H1 (cell line): ENCODE data around the gene GTF2A1. TPM values are rescaled to one million over a fixed set of nuclear protein-coding genes. Genes with fewer than 3 reads are reported as not detected.

ENCODE experiments used
- CTCF ChIA-PET: fragments of 300-600 bp; sonication (Branson Sonifier 250); formaldehyde crosslinking; loops from one replicate; lab custom pipeline; 2021; ENCODE audit not compliant: partially characterized antibody; lab: Charles Lee
- POLR2A ChIA-PET: fragments of 300-600 bp; sonication (Branson Sonifier 250); formaldehyde crosslinking; loops from one replicate; lab custom pipeline; 2021; ENCODE audit warnings: inconsistent platforms; ENCODE audit not compliant: partially characterized antibody; lab: Charles Lee
- DNase-seq, 2 experiments: peaks; one replicate each; pipeline versions ENCODE4 v3.0.0 to v3.0.0-alpha.2; 2010 to 2022; ENCODE audit warnings: low spot score in 2 of 2, low read depth in 1 of 2, mixed read lengths in 1 of 2
- FAIRE-seq: peaks from 2 replicates; lab custom pipeline; 2011; peaks lifted over from hg19 to GRCh38; lab: Jason Lieb, UNC
- H2AFZ ChIP-seq: 2 replicates; pipeline ENCODE4 v1.8.1; 2012; ENCODE audit warnings: low read length, inconsistent platforms
- H2AK5ac ChIP-seq: 2 replicates; pipeline ENCODE4 v1.6.1; 2013; ENCODE audit warnings: low read depth, low read length
- H2BK120ac ChIP-seq: replicated peaks from 2 replicates; pipeline ENCODE3; 2013; ENCODE audit warnings: low read depth, low read length, inconsistent platforms
- H2BK12ac ChIP-seq: 2 replicates; pipeline ENCODE4 v1.6.1; 2013; ENCODE audit warnings: low read depth, low read length
- H2BK15ac ChIP-seq: 2 replicates; pipeline ENCODE4 v1.6.1; 2013; ENCODE audit warnings: low read length
- H2BK20ac ChIP-seq: 2 replicates; pipeline ENCODE4 v1.6.1; 2013; ENCODE audit warnings: low read length
- H2BK5ac ChIP-seq: 2 replicates; pipeline ENCODE4 v1.6.1; 2013; ENCODE audit warnings: low read depth, low read length
- H3K14ac ChIP-seq: 2 replicates; pipeline ENCODE4 v1.6.1; 2013; ENCODE audit warnings: inconsistent platforms; ENCODE audit not compliant: insufficient read length
- H3K18ac ChIP-seq: 2 replicates; pipeline ENCODE4 v1.6.1; 2013; ENCODE audit warnings: low read length; ENCODE audit errors: extremely low read depth
- H3K23ac ChIP-seq: 2 replicates; pipeline ENCODE4 v1.6.1; 2013; ENCODE audit warnings: inconsistent platforms; ENCODE audit not compliant: insufficient read length
- H3K23me2 ChIP-seq: 2 replicates; pipeline ENCODE4 v1.6.1; 2013; ENCODE audit warnings: low read depth, low read length
- H3K27ac ChIP-seq: 2 replicates; pipeline ENCODE4 v1.6.1; 2011; ENCODE audit warnings: low read depth, low read length, inconsistent platforms
- H3K27me3 ChIP-seq, 4 experiments: replicated peaks in 1 of 4; 1 replicate in 1 of 4; 2 replicates in 3 of 4; pipeline versions ENCODE4 v1.6.1 to v1.8.1; 2011 to 2013; ENCODE audit warnings: low read length in 3 of 4, mild to moderate bottlenecking in 3 of 4, inconsistent platforms in 2 of 4, mixed read lengths in 2 of 4, moderate library complexity in 1 of 4; ENCODE audit not compliant: control insufficient read depth in 3 of 4, insufficient read depth in 3 of 4; ENCODE audit errors: extremely low read depth in 1 of 4
- H3K36me3 ChIP-seq, 4 experiments: 2 replicates each; pipeline versions ENCODE4 v1.6.1 to v1.8.1; 2011 to 2013; ENCODE audit warnings: mild to moderate bottlenecking in 4 of 4, low read length in 3 of 4, moderate library complexity in 2 of 4, control low read depth in 1 of 4, inconsistent platforms in 1 of 4; ENCODE audit not compliant: insufficient read depth in 4 of 4, control insufficient read depth in 2 of 4
- H3K4ac ChIP-seq: replicated peaks from 2 replicates; pipeline ENCODE3; 2013; ENCODE audit warnings: low read length, low read depth, mixed read lengths, inconsistent platforms; ENCODE audit not compliant: insufficient read length
- H3K4me1 ChIP-seq, 4 experiments: replicated peaks in 1 of 4; 1 replicate in 1 of 4; 2 replicates in 3 of 4; pipeline versions ENCODE4 v1.6.1 to v1.8.1; 2011 to 2013; ENCODE audit warnings: low read length in 3 of 4, inconsistent platforms in 2 of 4, mixed read lengths in 1 of 4; ENCODE audit not compliant: insufficient read depth in 4 of 4, control insufficient read depth in 3 of 4
- H3K4me2 ChIP-seq, 2 experiments: 2 replicates each; pipeline versions ENCODE4 v1.6.1 to v1.8.1; 2011 to 2013; ENCODE audit warnings: low read depth in 2 of 2, low read length in 2 of 2, control low read depth in 1 of 2, inconsistent platforms in 1 of 2, mild to moderate bottlenecking in 1 of 2; ENCODE audit not compliant: insufficient read depth in 1 of 2
- H3K4me3 ChIP-seq, 4 experiments: fragments of 200-600, 300-600 bp in 1 of 4; sonication (generic), shearing (Covaris generic), sonication (Bioruptor Twin) in 1 of 4; 2 replicates each; pipeline versions ENCODE4 v1.5.1 to v1.8.1; 2011 to 2016; ENCODE audit warnings: low read length in 4 of 4, low read depth in 3 of 4, control low read depth in 2 of 4, inconsistent platforms in 2 of 4, mild to moderate bottlenecking in 2 of 4, mixed read lengths in 1 of 4, moderate library complexity in 1 of 4; ENCODE audit not compliant: insufficient read depth in 2 of 4; ENCODE audit errors: extremely low read depth in 1 of 4
- H3K56ac ChIP-seq: replicated peaks from 2 replicates; pipeline ENCODE3; 2013; ENCODE audit warnings: low read depth, mild to moderate bottlenecking, mixed read lengths, low read length, inconsistent platforms; ENCODE audit not compliant: insufficient read length
- H3K79me1 ChIP-seq: 2 replicates; pipeline ENCODE4 v1.6.1; 2013; ENCODE audit warnings: low read depth, low read length, control low read depth
- H3K79me2 ChIP-seq, 2 experiments: 2 replicates each; pipeline versions ENCODE4 v1.6.1 to v1.8.1; 2012 to 2013; ENCODE audit warnings: low read length in 2 of 2, mild to moderate bottlenecking in 2 of 2, inconsistent platforms in 1 of 2; ENCODE audit not compliant: insufficient read depth in 2 of 2, control insufficient read depth in 1 of 2
- H3K9ac ChIP-seq, 4 experiments: replicated peaks in 1 of 4; 1 replicate in 1 of 4; 2 replicates in 3 of 4; pipeline versions ENCODE4 v1.6.1 to v1.8.1; 2011 to 2013; ENCODE audit warnings: low read depth in 3 of 4, low read length in 3 of 4, control low read depth in 2 of 4, mild to moderate bottlenecking in 2 of 4, moderate library complexity in 2 of 4, inconsistent platforms in 1 of 4; ENCODE audit errors: extremely low read depth in 1 of 4
- H3K9me3 ChIP-seq, 2 experiments: 2 replicates each; pipeline versions ENCODE4 v1.6.1 to v1.8.1; 2012 to 2013; ENCODE audit warnings: mild to moderate bottlenecking in 2 of 2, moderate library complexity in 2 of 2, control low read depth in 1 of 2, inconsistent platforms in 1 of 2, low read depth in 1 of 2, low read length in 1 of 2, mixed read lengths in 1 of 2; ENCODE audit not compliant: insufficient read depth in 2 of 2
- H4K20me1 ChIP-seq, 2 experiments: replicated peaks in 1 of 2; 2 replicates each; pipeline versions ENCODE3 to v1.8.1; 2011 to 2013; ENCODE audit warnings: inconsistent platforms in 2 of 2, low read length in 2 of 2, mild to moderate bottlenecking in 1 of 2; ENCODE audit not compliant: insufficient read depth in 2 of 2, control insufficient read depth in 1 of 2
- H4K5ac ChIP-seq: 2 replicates; pipeline ENCODE4 v1.6.1; 2013; ENCODE audit warnings: low read length, low read depth, mixed read lengths, inconsistent platforms; ENCODE audit not compliant: insufficient read length
- H4K8ac ChIP-seq: 2 replicates; pipeline ENCODE4 v1.8.0; 2013; ENCODE audit warnings: mild to moderate bottlenecking, moderate library complexity, low read length, inconsistent platforms; ENCODE audit not compliant: insufficient read depth; ENCODE audit errors: extremely low read depth
- H4K91ac ChIP-seq: replicated peaks from 2 replicates; pipeline ENCODE3; 2013; ENCODE audit warnings: low read length, mixed read lengths, inconsistent platforms; ENCODE audit not compliant: insufficient read length
- CHD2 ChIP-seq: IDR thresholded peaks from 2 replicates; pipeline ENCODE4 v1.6.1; 2012; ENCODE audit warnings: low read length, improper control_type of control experiment
- HDAC2 ChIP-seq, 2 experiments: fragments of 300-600 bp in 1 of 2; sonication (generic) in 1 of 2; IDR thresholded peaks; 2 replicates each; pipeline ENCODE4 v1.6.1; 2011 to 2012; ENCODE audit warnings: low read depth in 2 of 2, low read length in 2 of 2, mild to moderate bottlenecking in 2 of 2, moderate library complexity in 2 of 2, borderline replicate concordance in 1 of 2, inconsistent platforms in 1 of 2
- SIX5 ChIP-seq: IDR thresholded peaks from 2 replicates; pipeline ENCODE4 v1.6.1; 2011; ENCODE audit warnings: mild to moderate bottlenecking, low read depth, low read length
- TBP ChIP-seq: IDR thresholded peaks from 2 replicates; pipeline ENCODE4 v1.6.1; 2011; ENCODE audit warnings: low read depth, low read length, improper control_type of control experiment
- WGBS, 2 experiments: shearing (Covaris generic) in 1 of 2; methylation state at CpG; one replicate each; pipeline versions ENCODE4 v1.1.6 to v1.1.7; 2013 to 2015; ENCODE audit warnings: low lambda C conversion rate in 2 of 2, mixed read lengths in 2 of 2, inconsistent platforms in 1 of 2, low coverage in 1 of 2, missing lambda C conversion rate in 1 of 2; ENCODE audit not compliant: insufficient replicate concordance in 2 of 2, insufficient coverage in 1 of 2, insufficient read length in 1 of 2; ENCODE audit errors: extremely low coverage in 1 of 2, missing lambda C conversion rate in 1 of 2; 5-methylcytosine and 5-hydroxymethylcytosine counted together
- polyA plus RNA-seq, 7 experiments: library from polyadenylated mRNA; depleted of rRNA in 3 of 7; stranded (reverse) in 5 of 7; unstranded in 2 of 7; fragments of >200 nt in 5 of 7; fragments of 200-250 nt in 2 of 7; gene quantifications; 1 replicate in 5 of 7; 2 replicates in 1 of 7; 4 replicates in 1 of 7; pipeline versions ENCODE4 v1.2.1 to v1.2.3, GENCODE V29; 2011 to 2013; ENCODE audit warnings: missing spikeins in 2 of 7, mixed read lengths in 2 of 7
- total RNA-seq: library from RNA; stranded (reverse); fragmentation: NEBNext Ultra II Directional; extraction: Animal tissue kit (Norgen Biotek cat#: 25700); gene quantifications from 2 replicates; pipeline ENCODE4 v1.2.1, GENCODE V29; 2021

The GTF2A1 gene
- total and polyA plus RNA-seq, 2 of the 8 experiments (the other 6 are each of a cell fraction or from before 2014, with no cell fraction given): 24.1 to 57.8 TPM

DNA sequence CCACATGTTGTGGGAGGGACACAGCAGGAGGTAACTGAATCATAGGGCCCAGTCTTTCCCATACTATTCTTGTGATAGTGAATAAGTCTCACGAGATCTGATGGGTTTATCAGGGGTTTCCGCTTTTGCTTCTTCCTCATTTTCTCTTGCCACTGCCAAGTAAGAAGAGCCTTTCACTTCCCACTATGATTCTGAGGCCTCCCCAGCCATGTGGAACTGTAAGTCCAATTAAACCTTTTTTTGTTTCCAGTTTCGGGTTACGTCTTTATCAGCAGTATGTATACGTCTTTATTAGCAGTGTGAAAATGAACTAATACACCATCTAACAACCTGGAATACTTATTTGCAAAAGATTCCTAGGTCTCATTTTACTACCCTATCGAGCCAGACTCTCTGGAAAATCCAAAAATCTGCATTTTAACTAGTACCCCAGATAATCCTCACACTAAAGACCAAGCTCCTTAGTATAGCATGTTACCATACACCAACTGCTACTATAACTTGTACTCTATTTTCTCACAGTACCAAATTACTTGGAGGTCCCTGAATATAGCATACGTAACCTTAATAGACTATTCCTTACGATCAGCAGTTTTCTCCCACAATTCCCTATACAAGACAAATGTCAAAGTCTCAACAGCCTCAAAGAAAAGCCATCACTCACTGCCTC lies 11.5 kb downstream of the GTF2A1 start:
- POLR2A ChIA-PET: interaction anchor here (1.0 to 2.3 kb wide), 3 partner anchors 10 to 13 kb away, joined by 3 to 12 read pairs (median 11); no protein-coding TSS in a partner anchor

More for the DNA sequence above, 11.5 kb downstream of the GTF2A1 start:
- CTCF ChIA-PET: interaction anchor here (0.9 to 1.3 kb wide), 2 partner anchors 11 to 244 kb away, joined by 4 read pairs; no protein-coding TSS in a partner anchor
- no peak for DNase-seq
- H3K4ac ChIP-seq: no peak overlapping the region
- FAIRE-seq: no peak
- WGBS, 2 experiments: 81% methylated on average over 8 of the region's 8 CpGs; no CpG with 5 or more reads in 1 of the 2 experiments
- H3K23ac ChIP-seq: no peak overlapping the region
- no peak overlapping the region for H2AK5ac ChIP-seq
- H2BK120ac ChIP-seq: no peak overlapping the region
- no peak overlapping the region for H2BK12ac ChIP-seq
- no peak overlapping the region for H3K9ac ChIP-seq
- no peak overlapping the region for H4K91ac ChIP-seq
- H3K79me2 ChIP-seq: peaks cover 15 to 95% of the 10 kb centered on the region in 2 experiments
- H3K9me3 ChIP-seq: no peaks in the 10 kb centered on the region
- peaks cover 0 to 64% (median 19%) of the 10 kb centered on the region in 4 experiments for H3K36me3 ChIP-seq
- no peak overlapping the region for H3K56ac ChIP-seq
- H3K27ac ChIP-seq: no peak overlapping the region
- no peak overlapping the region for H3K4me3 ChIP-seq
- TF ChIP-seq HDAC2 (IDR thresholded peaks at IDR 0.05; ENCODE audit: borderline replicate concordance in 1 of 2, low read depth in 2 of 2, low read length in 2 of 2): no peak
- TF ChIP-seq SIX5: no peak
- TF ChIP-seq TBP: no peak
- TF ChIP-seq CHD2: no peak
- H3K79me1 ChIP-seq: no peaks in the 10 kb centered on the region; the same call in 1 of the 2 replicates
- H3K4me1 ChIP-seq: no peaks in the 10 kb centered on the region; a peak in 2 of 7 replicates
- H3K23me2 ChIP-seq: no peaks in the 10 kb centered on the region
- H2BK20ac ChIP-seq: no peak overlapping the region
- no peak overlapping the region for H3K14ac ChIP-seq
- H2BK15ac ChIP-seq: no peak overlapping the region
- no peak overlapping the region for H3K4me2 ChIP-seq
- no peaks in the 10 kb centered on the region for H3K27me3 ChIP-seq
- no peak overlapping the region for H3K18ac ChIP-seq
- H4K5ac ChIP-seq: no peak overlapping the region
- H2AFZ ChIP-seq: no peak overlapping the region
- H4K20me1 ChIP-seq: peaks cover 8 to 26% of the 10 kb centered on the region in 2 experiments
- no peak overlapping the region for H4K8ac ChIP-seq
- no peak overlapping the region for H2BK5ac ChIP-seq
